Measurements from ENCODE around the gene FAM107B.

DNA sequence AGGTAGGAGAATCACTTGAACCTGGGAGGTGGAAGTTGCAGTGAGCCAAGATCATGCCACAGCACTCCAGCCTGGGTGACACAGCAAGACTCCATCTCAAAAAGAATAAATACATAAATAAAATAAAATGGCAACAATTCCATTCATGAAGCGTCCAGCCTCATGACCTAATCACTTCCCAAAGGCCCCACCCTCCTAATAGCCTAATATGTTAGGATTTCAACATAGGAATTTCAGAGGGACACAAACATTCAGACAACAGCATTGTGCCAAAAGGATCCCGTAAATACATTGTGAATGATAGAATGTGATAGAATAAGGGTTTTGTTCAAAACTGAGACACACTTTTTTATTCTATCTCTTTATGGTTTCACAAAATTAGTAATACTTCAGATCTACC lies 90.3 kb downstream of the FAM107B start:
- TF ChIP-seq, protein P1, sequence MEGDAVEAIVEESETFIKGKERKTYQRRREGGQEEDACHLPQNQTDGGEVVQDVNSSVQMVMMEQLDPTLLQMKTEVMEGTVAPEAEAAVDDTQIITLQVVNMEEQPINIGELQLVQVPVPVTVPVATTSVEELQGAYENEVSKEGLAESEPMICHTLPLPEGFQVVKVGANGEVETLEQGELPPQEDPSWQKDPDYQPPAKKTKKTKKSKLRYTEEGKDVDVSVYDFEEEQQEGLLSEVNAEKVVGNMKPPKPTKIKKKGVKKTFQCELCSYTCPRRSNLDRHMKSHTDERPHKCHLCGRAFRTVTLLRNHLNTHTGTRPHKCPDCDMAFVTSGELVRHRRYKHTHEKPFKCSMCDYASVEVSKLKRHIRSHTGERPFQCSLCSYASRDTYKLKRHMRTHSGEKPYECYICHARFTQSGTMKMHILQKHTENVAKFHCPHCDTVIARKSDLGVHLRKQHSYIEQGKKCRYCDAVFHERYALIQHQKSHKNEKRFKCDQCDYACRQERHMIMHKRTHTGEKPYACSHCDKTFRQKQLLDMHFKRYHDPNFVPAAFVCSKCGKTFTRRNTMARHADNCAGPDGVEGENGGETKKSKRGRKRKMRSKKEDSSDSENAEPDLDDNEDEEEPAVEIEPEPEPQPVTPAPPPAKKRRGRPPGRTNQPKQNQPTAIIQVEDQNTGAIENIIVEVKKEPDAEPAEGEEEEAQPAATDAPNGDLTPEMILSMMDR (IDR thresholded peaks at IDR 0.05), result no peak
- TF ChIP-seq POLR2A (IDR thresholded peaks at IDR 0.05), result no peak

All from right lobe of liver (tissue), 4 donors.